ENCODE data around the gene AQP3.

The AQP3 gene

GRCh38 chr9:33419708-33420303 is 27.6 kb downstream of the AQP3 start:
- no CpG with 5 or more reads among the region's 10 CpGs for WGBS (ENCODE audit: extremely low coverage, insufficient coverage, insufficient read length)
- H3K9ac ChIP-seq (ENCODE audit: low read length) = no peak overlapping the region
- H4K91ac ChIP-seq (ENCODE audit: low read depth, low read length) = no peak overlapping the region
- H3K36me3 ChIP-seq (ENCODE audit: control insufficient read depth in 1 of 2, insufficient read depth in 2 of 2, low read length in 2 of 2) = no peaks in the 10 kb centered on the region
- no peak overlapping the region for H2BK12ac ChIP-seq (ENCODE audit: low read length)
- H3K14ac ChIP-seq (ENCODE audit: low read length) = no peak overlapping the region
- H4K12ac ChIP-seq (ENCODE audit: low read depth, low read length) = no peak overlapping the region
- no peak for DNase-seq
- no peaks in the 10 kb centered on the region for H3K4me1 ChIP-seq (ENCODE audit: control insufficient read depth in 1 of 2, insufficient read depth in 2 of 2, low read length in 2 of 2)
- H3K27me3 ChIP-seq (ENCODE audit: insufficient read depth, low read length) = no peaks in the 10 kb centered on the region
- no peaks in the 10 kb centered on the region for H3K79me2 ChIP-seq (ENCODE audit: control insufficient read depth, insufficient read depth, low read length, poor library complexity)
- H3K4me3 ChIP-seq (ENCODE audit: low read depth, low read length) = no peak overlapping the region
- no peak overlapping the region for H2BK5ac ChIP-seq (ENCODE audit: low read depth, low read length, poor library complexity)
- no peaks in the 10 kb centered on the region for H3K9me3 ChIP-seq (ENCODE audit: insufficient read depth, low read depth, low read length)
- no peak overlapping the region for H4K8ac ChIP-seq (ENCODE audit: low read depth, low read length)
- H2BK120ac ChIP-seq (ENCODE audit: insufficient read depth, low read length, poor library complexity) = no peak overlapping the region
- no peaks in the 10 kb centered on the region for H3K79me1 ChIP-seq (ENCODE audit: low read length)
- no peak overlapping the region for H3K27ac ChIP-seq (ENCODE audit: low read depth, low read length)
- H3K4ac ChIP-seq (ENCODE audit: low read depth, low read length) = no peak overlapping the region
- H2AK5ac ChIP-seq (ENCODE audit: low read length) = no peak overlapping the region
- no peak overlapping the region for H2AFZ ChIP-seq (ENCODE audit: insufficient read depth, low read length, poor library complexity)
- no peak overlapping the region for H3K4me2 ChIP-seq (ENCODE audit: low read length)
- H3K18ac ChIP-seq (ENCODE audit: low read length) = no peak overlapping the region
- H3K23ac ChIP-seq (ENCODE audit: low read length) = no peak overlapping the region

- Histone ChIP-seq H3K27me3 (ENCODE audit: insufficient read depth, low read length) (no peaks in the 10 kb centered on the region), H3K9ac (ENCODE audit: low read length) (no peak overlapping the region), H2AFZ (ENCODE audit: insufficient read depth, low read length, poor library complexity) (no peak overlapping the region), H3K9me3 (ENCODE audit: insufficient read depth, low read depth, low read length) (no peaks in the 10 kb centered on the region), H3K27ac (ENCODE audit: low read depth, low read length) (no peak overlapping the region), H3K23ac (ENCODE audit: low read length) (no peak overlapping the region), H2BK12ac (ENCODE audit: low read length) (no peak overlapping the region), H4K91ac (ENCODE audit: low read depth, low read length) (no peak overlapping the region), H3K4me2 (ENCODE audit: low read length) (no peak overlapping the region), H3K4me3 (ENCODE audit: low read depth, low read length) (peak overlapping the region; percentile 14), H2BK5ac (ENCODE audit: low read depth, low read length, poor library complexity) (no peak overlapping the region), H4K12ac (ENCODE audit: low read depth, low read length) (no peak overlapping the region), H4K8ac (ENCODE audit: low read depth, low read length) (no peak overlapping the region), H2AK5ac (ENCODE audit: low read length) (no peak overlapping the region), H3K18ac (ENCODE audit: low read length) (no peak overlapping the region), H3K4me1 (ENCODE audit: control insufficient read depth in 1 of 2, insufficient read depth in 2 of 2, low read length in 2 of 2) (no peaks in the 10 kb centered on the region), H3K14ac (ENCODE audit: low read length) (no peak overlapping the region), H3K4ac (ENCODE audit: low read depth, low read length) (no peak overlapping the region), H3K79me1 (ENCODE audit: low read length) (no peaks in the 10 kb centered on the region), H3K79me2 (ENCODE audit: control insufficient read depth, insufficient read depth, low read length, poor library complexity) (no peaks in the 10 kb centered on the region), H2BK120ac (ENCODE audit: insufficient read depth, low read length, poor library complexity) (no peak overlapping the region), H3K36me3 (ENCODE audit: control insufficient read depth in 1 of 2, insufficient read depth in 2 of 2, low read length in 2 of 2) (no peaks in the 10 kb centered on the region)
- no CpG with 5 or more reads among the region's 8 CpGs for WGBS (ENCODE audit: extremely low coverage, insufficient coverage, insufficient read length)
- peak; percentile 26 to 62 for DNase-seq
Observed at GRCh38 chr9:33418090-33418489, 29.3 kb downstream of the AQP3 start.

GRCh38 chr9:33416996-33417395 is 30.4 kb downstream of the AQP3 start:
- Histone ChIP-seq H2AK5ac (ENCODE audit: low read length) (no peak overlapping the region), H3K4ac (ENCODE audit: low read depth, low read length) (no peak overlapping the region), H4K8ac (ENCODE audit: low read depth, low read length) (no peak overlapping the region), H3K4me1 (ENCODE audit: control insufficient read depth in 1 of 2, insufficient read depth in 2 of 2, low read length in 2 of 2) (no peaks in the 10 kb centered on the region), H3K9ac (ENCODE audit: low read length) (no peak overlapping the region), H3K79me2 (ENCODE audit: control insufficient read depth, insufficient read depth, low read length, poor library complexity) (no peaks in the 10 kb centered on the region), H2BK120ac (ENCODE audit: insufficient read depth, low read length, poor library complexity) (no peak overlapping the region), H3K79me1 (ENCODE audit: low read length) (no peaks in the 10 kb centered on the region), H4K91ac (ENCODE audit: low read depth, low read length) (no peak overlapping the region), H3K9me3 (ENCODE audit: insufficient read depth, low read depth, low read length) (no peaks in the 10 kb centered on the region), H3K27ac (ENCODE audit: low read depth, low read length) (no peak overlapping the region), H2BK5ac (ENCODE audit: low read depth, low read length, poor library complexity) (no peak overlapping the region), H2AFZ (ENCODE audit: insufficient read depth, low read length, poor library complexity) (no peak overlapping the region), H3K4me2 (ENCODE audit: low read length) (no peak overlapping the region), H3K36me3 (ENCODE audit: control insufficient read depth in 1 of 2, insufficient read depth in 2 of 2, low read length in 2 of 2) (no peaks in the 10 kb centered on the region), H3K23ac (ENCODE audit: low read length) (no peak overlapping the region), H3K4me3 (ENCODE audit: low read depth, low read length) (no peak overlapping the region), H2BK12ac (ENCODE audit: low read length) (no peak overlapping the region), H3K14ac (ENCODE audit: low read length) (no peak overlapping the region), H3K27me3 (ENCODE audit: insufficient read depth, low read length) (no peaks in the 10 kb centered on the region), H4K12ac (ENCODE audit: low read depth, low read length) (no peak overlapping the region), H3K18ac (ENCODE audit: low read length) (no peak overlapping the region)
- WGBS (ENCODE audit: extremely low coverage, insufficient coverage, insufficient read length) = no CpG with 5 or more reads among the region's 5 CpGs
- DNase-seq = no peak

- Histone ChIP-seq H3K27ac (ENCODE audit: low read depth, low read length) (no peak overlapping the region), H2AK5ac (ENCODE audit: low read length) (no peak overlapping the region), H2BK120ac (ENCODE audit: insufficient read depth, low read length, poor library complexity) (no peak overlapping the region), H3K4me1 (ENCODE audit: control insufficient read depth in 1 of 2, insufficient read depth in 2 of 2, low read length in 2 of 2) (no peaks in the 10 kb centered on the region), H4K8ac (ENCODE audit: low read depth, low read length) (no peak overlapping the region), H3K23ac (ENCODE audit: low read length) (no peak overlapping the region), H3K4me3 (ENCODE audit: low read depth, low read length) (no peak overlapping the region), H4K91ac (ENCODE audit: low read depth, low read length) (no peak overlapping the region), H4K12ac (ENCODE audit: low read depth, low read length) (no peak overlapping the region), H2AFZ (ENCODE audit: insufficient read depth, low read length, poor library complexity) (no peak overlapping the region), H2BK5ac (ENCODE audit: low read depth, low read length, poor library complexity) (no peak overlapping the region), H3K9me3 (ENCODE audit: insufficient read depth, low read depth, low read length) (peaks cover 1% of the 10 kb centered on the region), H2BK12ac (ENCODE audit: low read length) (no peak overlapping the region), H3K14ac (ENCODE audit: low read length) (no peak overlapping the region), H3K18ac (ENCODE audit: low read length) (no peak overlapping the region), H3K4ac (ENCODE audit: low read depth, low read length) (no peak overlapping the region), H3K79me2 (ENCODE audit: control insufficient read depth, insufficient read depth, low read length, poor library complexity) (no peaks in the 10 kb centered on the region), H3K27me3 (ENCODE audit: insufficient read depth, low read length) (no peaks in the 10 kb centered on the region), H3K4me2 (ENCODE audit: low read length) (no peak overlapping the region), H3K79me1 (ENCODE audit: low read length) (no peaks in the 10 kb centered on the region), H3K36me3 (ENCODE audit: control insufficient read depth in 1 of 2, insufficient read depth in 2 of 2, low read length in 2 of 2) (no peaks in the 10 kb centered on the region), H3K9ac (ENCODE audit: low read length) (no peak overlapping the region)
- DNase-seq = peak; percentile 25 to 68
- WGBS (ENCODE audit: extremely low coverage, insufficient coverage, insufficient read length) = no CpG with 5 or more reads among the region's 9 CpGs
Observed at GRCh38 chr9:33415501-33416038, 31.8 kb downstream of the AQP3 start.

All from trophoblast cell (in vitro differentiated cells and primary cell).